ENCODE data around the gene UBR4.

DNA sequence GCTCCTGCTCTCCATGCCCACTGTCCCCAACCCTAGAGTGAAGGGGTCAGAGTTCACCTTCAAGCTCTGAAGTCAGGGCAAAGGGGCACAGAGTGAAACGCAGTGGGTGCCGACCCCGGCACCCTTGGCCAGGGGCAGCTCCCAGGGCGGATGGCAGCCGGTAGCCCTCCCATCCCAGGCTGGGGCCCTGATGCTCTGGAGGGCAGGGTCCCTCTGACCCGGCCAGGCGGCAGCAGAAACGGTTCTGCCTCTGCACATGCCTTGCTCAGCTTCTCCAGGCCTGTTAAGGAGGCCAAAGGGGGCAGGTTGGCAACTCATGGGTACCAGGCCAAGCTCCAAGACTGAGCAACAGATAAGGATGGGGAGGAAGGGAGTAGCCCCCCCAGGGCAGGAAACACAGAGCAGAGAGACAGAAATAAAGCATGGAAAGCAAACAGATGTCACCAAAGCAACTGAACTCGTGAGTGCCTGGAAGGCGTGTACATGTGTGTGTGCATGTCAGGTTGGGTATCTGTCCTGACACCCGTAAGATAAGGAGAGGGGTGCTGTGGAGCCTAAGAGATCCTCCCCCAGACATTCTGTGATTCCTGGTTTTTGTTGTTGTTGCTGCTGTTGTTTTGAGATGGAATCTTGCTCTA, 141.3 kb downstream of the UBR4 start:
- TF ChIP-seq, protein P1, sequence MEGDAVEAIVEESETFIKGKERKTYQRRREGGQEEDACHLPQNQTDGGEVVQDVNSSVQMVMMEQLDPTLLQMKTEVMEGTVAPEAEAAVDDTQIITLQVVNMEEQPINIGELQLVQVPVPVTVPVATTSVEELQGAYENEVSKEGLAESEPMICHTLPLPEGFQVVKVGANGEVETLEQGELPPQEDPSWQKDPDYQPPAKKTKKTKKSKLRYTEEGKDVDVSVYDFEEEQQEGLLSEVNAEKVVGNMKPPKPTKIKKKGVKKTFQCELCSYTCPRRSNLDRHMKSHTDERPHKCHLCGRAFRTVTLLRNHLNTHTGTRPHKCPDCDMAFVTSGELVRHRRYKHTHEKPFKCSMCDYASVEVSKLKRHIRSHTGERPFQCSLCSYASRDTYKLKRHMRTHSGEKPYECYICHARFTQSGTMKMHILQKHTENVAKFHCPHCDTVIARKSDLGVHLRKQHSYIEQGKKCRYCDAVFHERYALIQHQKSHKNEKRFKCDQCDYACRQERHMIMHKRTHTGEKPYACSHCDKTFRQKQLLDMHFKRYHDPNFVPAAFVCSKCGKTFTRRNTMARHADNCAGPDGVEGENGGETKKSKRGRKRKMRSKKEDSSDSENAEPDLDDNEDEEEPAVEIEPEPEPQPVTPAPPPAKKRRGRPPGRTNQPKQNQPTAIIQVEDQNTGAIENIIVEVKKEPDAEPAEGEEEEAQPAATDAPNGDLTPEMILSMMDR (IDR thresholded peaks at IDR 0.05): no peak
- no peak for TF ChIP-seq POLR2A (IDR thresholded peaks at IDR 0.05)

Measured in Peyer's patch (tissue), 4 donors.